GM19025 (cell line): ENCODE data around the gene NEURL1B.

Source experiments
- ATAC-seq: cut with Tn5 transposase; IDR thresholded peaks from one replicate; pipeline ENCODE4 v1.9.1; 2021; ENCODE audit warnings: mild to moderate bottlenecking, low read depth, moderate library complexity; ENCODE audit not compliant: unreplicated experiment

The NEURL1B gene

DNA sequence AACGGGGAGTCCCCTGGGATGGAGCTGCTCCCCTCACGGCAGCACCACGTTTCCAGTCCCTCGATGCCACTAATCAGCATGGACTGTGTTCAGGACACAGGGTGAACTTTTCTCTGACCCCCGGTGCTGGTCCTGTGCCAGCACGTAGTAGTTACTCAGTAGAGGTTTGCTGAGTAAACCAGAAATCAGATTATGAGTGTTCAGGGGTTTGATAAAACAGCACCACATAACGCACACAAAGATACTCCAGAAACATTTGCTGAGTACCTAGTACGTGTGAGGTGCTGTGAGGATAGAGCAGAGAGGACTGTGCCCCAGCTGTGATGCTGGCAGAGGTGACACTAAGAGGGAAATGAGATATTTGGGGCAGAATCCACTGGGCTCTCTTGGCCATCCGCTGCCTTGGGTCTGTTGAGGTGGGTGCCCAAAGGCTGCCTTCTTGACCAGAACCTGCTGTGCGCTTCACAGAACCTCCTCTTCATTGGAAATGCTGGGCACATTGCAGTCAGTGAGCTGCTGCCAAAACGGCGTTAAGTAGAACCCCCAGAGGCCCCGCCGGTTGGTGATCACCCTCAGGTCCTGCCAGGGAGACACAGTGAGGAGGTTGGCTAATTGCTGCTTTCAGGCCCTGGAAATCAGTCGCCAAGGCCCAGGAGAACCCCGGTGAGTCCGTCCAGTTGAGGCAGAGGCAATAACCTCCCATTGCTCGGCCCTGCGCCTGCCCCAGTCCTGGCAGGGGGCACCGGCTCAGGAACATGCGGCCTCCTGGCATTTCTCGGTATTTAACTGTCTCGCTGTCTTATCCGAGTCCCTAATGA, 49.4 kb downstream of the NEURL1B start:
- ATAC-seq = peak; percentile 56

GRCh38 chr5:172691886-172692285, 50.8 kb downstream of the NEURL1B start:
- no peak for ATAC-seq

DNA sequence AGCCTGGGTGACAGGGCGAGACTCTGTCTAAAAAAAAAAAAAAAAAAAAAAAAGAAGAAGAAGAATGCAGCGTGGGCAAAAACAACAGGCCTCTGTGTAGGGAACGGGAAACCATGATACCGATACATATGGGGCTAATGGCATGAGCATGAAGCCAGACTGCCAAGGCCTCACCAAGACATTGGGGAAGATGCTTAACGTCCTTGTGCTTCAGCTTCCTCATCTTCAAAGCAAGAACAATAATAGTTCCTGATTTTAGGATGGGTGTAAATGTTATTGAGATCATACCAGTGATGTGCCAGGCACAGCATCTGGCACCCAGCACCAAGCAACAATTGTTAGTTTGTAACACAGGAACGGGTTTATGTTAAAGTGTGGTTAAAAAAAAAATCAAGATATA, 51.4 kb downstream of the NEURL1B start:
- ATAC-seq = no peak

GRCh38 chr5:172692981-172693380, 51.9 kb downstream of the NEURL1B start:
- no peak for ATAC-seq

- ATAC-seq = no peak
Observed at GRCh38 chr5:172694061-172694460, 53.0 kb downstream of the NEURL1B start.

- ATAC-seq = no peak
Observed at GRCh38 chr5:172694541-172694940, 53.5 kb downstream of the NEURL1B start.

- no peak for ATAC-seq
Observed at GRCh38 chr5:172695232-172696054, 54.4 kb downstream of the NEURL1B start.

DNA sequence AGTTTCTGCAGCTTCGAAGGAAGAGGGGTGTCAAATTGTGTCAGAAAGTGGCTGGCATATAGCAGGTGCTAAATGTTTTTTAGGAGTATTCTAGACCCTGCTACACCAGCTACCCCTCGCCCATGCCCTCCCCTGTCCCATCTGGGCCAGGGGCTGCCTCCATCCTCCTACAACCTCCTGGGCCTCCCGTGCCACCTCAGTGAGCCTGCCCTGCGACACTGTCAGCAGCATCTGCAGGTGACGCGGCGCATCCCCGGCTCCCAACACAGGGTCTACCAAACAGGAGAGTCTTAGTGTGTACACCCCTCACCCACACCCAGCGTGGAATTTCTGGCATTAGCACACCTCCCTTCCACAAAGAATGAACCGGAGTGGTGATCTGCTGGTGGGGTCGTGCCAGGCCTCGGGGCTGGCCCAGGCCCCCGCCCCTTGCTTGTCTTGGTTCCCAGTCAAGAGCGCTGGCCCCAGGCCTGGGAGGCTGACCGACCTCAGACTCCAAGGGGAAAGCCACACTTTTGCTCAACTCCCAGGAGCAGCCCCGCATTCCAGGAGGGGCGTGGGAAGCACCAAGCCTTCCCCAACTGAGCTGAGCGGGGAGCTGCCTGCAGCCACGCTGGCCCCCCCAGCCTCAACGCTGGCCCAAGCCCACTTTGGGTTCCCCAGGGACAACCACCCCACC, 55.2 kb downstream of the NEURL1B start:
- ATAC-seq = no peak

- peak; percentile 81 for ATAC-seq
Observed at GRCh38 chr5:172697123-172698121, 56.4 kb downstream of the NEURL1B start.

DNA sequence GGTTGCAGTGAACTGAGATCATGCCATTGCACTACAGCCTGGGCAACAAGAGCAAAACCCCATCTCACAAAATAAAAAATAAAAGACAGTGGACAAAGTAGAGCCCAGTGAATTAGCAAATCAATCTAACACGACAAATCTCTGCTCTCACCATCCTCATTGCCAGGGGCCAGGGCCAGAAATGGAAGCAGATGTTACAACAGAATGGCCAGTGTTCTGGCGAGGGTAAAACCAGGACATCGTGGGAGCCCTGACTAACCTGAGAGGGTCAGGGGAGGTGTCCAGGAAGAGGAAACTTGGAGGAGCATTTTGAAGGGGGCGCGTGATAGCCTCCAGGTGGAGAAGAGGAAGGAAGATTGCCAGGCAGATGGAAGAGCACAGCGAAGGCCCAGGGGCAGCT, 58.4 kb downstream of the NEURL1B start:
- ATAC-seq = no peak

GRCh38 chr5:172699999-172700364, 58.9 kb downstream of the NEURL1B start:
- no peak for ATAC-seq

DNA sequence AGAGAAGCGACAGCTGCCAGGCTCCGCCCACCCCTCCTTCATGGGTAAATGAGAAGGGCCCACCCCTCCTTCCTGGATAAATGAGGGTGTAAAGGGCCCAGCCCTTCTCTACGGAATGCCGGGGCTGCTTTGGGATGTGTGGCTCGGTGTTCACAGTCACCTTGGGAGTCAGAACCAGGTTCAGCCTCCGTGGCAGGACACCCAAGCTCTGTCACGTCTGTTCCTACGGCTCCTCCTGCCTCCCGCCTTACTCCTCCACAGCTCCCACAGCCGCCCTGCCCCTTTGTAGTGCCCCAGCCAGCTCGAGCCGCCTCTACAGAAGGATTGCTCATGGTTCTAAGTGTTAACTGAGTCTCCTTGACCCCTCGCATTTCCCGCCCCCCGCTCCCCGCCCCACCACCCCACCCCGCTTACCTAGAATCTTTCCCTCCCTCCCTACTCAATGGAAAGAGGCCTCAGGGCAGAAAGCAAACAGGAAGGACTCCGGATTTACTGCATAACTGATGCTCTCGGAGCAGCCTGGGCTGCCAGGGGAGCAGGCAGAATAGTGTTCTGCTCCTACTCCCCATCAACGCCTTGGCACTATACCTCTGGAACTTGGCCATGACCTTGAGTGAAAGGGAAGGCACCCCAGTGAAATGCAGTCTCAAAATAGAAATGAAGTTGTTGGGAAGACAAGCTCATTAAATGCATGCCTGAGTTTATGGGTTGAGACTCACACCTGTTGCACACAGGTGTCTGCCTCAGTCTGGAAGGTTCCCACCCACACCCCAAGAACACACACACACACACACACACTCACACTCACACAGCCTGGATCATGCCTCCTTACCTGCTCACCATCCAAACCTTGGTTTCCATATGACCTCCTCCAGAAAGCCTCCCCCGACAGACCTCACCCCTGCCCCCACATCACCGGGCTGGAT, 59.6 kb downstream of the NEURL1B start:
- no peak for ATAC-seq

DNA sequence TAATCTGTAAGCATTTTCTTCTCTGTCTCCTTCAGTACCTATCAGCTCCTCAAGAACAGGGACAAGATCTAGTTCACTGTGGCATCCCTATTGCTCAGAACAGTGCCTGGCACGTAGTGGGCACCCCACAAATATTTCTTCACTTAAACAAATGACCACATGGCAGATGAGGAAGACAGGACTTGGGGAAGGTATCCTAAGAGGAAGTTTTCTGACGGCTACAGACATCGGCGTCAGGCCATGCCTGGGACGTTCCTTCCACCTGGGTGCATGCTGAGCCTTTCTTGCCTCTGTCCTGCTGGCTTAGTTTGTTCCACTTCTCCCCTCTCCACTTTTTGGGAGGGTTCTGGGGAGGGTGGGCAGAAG, 60.2 kb downstream of the NEURL1B start:
- ATAC-seq = no peak

- no peak for ATAC-seq
Observed at GRCh38 chr5:172703952-172704351, 62.9 kb downstream of the NEURL1B start.

GRCh38 chr5:172705576-172706084, 64.6 kb downstream of the NEURL1B start:
- no peak for ATAC-seq

GRCh38 chr5:172706796-172707195, 65.7 kb downstream of the NEURL1B start:
- ATAC-seq = no peak

DNA sequence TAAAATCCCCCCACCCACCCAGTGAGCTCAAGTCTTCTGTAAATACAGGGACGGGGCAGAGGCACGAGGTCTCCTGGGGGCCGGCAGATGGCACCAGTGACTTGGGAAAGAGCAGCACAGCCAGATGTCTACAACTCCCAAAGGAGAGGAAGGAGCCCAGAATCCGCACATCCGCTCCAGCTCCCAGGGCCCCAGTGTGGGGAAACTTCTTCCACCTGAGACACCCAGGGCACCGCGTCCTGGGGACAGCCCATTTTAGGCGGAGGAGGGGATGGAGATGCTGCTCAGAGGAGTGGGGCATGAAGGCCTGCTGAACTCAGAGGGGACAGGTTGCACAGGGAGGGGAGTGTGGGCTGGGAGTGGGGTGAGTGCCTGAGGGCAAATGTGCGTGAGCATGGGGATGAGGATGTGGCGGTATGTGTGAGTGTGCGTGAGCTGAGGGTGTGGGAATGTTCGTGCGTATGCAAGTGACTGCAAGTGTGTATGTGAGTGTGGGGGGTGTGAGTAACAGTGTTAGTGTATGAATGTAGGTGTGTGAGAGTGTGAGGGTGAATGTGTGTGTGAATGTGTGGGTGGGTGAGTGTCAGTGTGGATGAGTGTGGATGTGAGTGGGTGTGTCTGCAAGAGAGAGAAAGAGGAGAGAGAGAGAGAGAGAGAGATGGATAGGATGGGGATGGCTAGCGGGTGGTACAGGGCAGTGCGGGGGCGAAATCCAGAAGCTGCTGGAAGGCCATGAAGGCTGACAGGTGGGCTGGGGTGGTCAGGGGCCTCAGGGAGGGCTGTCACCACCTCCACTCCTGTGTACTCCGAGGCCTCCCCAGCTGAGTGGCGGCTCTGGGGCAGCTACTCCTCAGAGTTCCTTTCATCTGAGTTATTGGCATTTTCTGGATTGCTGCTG, 66.5 kb downstream of the NEURL1B start:
- no peak for ATAC-seq

GRCh38 chr5:172708183-172708505, 67.1 kb downstream of the NEURL1B start:
- no peak for ATAC-seq
